Spleen (tissue), 7 donors: ENCODE data around the gene PSMD2.

Source experiments
- CTCF ChIP-seq, 11 experiments: fragments of 200-600 bp in 7 of 11; fragments of 450-650 bp in 4 of 11; sonication (generic) in 4 of 11; IDR thresholded peaks in 8 of 11; conservative IDR thresholded peaks in 3 of 11; 1 replicate in 7 of 11; 2 replicates in 4 of 11; pipeline versions ENCODE4 v1.4.0 to v1.8.0; 2016 to 2021; ENCODE audit warnings: antibody characterized with exemption in 11 of 11, inconsistent platforms in 4 of 11, mild to moderate bottlenecking in 1 of 11
- POLR2A ChIP-seq, 3 donors: fragments of 450-650 bp; IDR thresholded peaks; one replicate each; pipeline ENCODE4 v1.5.1; 2017; ENCODE audit warnings: antibody characterized with exemption in 3 of 3, mild to moderate bottlenecking in 1 of 3
- donor health status: DM: no; HTN: no; CAD: no; lungs with moderate emphysema.
- donor health status: DM: no; HTN: no; CAD: no.
- donor health status: DM: no; HTN: no; CAD: no.

DNA sequence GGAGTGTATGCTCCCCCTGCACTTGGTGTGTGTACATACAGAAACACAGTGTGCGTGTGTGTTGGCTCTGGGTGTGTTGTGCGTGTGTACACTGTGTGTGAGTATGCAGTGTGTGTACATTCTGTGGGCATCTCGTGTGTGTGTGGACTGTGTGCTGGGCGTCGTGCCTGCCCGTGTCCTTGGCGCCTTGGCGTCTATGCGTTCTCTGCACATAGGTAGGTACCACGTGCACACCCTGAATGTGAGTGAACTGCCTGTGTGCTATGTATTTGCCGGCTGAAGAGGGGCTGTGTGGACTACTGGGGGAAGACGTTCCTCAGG, 23.7 kb upstream of the PSMD2 start:
- TF ChIP-seq CTCF (IDR thresholded peaks at IDR 0.05 in 8 of 11, conservative IDR thresholded peaks at IDR 0.05 in 3 of 11) (no peak), POLR2A (IDR thresholded peaks at IDR 0.05) (no peak)
